GM19193 (cell line): ENCODE results near the gene FHAD1.

Source experiments
- POLR2A ChIP-seq: IDR thresholded peaks from 4 replicates; pipeline ENCODE4 v1.6.1; 2011; ENCODE audit not compliant: insufficient read depth, insufficient read length; ENCODE audit errors: extremely low read depth

The FHAD1 gene

DNA sequence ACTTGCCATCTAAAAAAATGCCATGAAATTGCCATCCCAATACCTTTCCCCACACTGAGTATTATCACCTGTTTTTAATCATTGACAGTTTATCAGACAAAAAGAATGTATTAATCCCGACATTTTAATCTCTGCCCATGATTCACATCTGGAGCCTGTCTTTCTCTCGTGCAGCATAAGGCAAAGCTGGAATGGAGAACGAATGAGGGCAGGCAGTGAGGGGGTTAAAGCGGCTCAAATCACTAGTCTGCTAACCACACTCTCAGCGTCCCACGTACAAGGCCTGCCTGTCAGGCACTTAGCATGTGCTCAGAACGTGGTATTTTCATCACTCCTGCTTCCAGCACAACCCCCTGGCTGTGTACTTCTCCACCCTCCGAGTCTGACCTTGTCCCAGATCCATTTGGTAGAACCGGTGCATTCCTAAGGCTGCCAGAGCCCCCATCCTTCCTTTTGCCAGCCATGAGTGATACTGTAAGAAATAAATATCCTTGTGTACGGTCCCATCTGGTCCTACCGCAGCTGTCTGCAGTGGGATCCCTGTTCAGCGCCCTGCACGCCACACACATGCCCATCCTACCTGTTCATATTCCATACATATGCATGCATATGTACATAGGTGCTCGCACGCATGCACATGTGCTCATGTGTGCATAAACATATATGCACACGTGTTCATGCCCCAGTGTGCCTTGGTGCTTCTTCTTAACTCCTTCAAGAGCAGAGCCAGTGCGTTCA, 34.6 kb upstream of the FHAD1 start:
- no peak for TF ChIP-seq POLR2A

DNA sequence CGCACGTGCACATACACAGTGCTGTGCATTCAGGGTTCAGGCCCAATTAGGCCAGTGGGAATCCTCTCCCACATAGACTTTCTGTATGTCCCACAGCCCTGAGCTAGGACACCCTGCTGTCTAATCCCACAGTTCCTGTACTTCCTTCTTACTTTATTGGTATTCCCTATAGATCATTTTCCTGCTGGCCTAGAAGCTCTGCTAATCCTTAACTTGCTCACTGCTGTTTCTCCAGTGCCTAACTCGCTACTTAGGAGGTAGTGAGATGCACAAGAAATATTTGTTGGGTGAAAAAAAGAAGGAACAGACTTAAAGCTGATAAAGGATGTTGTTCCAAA, 34.1 kb upstream of the FHAD1 start:
- no peak for TF ChIP-seq POLR2A

DNA sequence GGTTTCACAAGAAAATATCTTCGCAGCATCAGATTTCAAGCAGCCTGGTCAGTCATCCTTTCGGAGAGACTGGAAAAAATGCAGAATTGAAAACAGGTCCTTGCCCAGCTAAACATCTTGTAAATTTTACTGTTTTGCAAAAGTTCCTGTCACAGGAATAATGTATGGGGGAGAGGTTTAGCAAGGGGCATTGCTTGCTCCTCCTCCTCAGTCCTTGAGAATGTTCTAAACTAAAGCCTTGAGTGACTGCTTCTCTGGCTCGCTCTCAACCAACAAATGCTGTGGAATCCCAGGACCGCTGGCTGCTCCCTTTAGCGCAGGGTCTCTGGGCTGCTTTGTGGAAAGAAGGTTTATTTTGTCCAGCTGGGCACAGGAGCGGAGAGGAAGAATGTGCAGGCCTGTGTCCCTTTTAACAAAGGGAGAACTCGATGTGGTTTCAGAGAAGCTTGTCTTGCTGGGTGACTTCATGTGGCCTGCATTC, 33.6 kb upstream of the FHAD1 start:
- no peak for TF ChIP-seq POLR2A

DNA sequence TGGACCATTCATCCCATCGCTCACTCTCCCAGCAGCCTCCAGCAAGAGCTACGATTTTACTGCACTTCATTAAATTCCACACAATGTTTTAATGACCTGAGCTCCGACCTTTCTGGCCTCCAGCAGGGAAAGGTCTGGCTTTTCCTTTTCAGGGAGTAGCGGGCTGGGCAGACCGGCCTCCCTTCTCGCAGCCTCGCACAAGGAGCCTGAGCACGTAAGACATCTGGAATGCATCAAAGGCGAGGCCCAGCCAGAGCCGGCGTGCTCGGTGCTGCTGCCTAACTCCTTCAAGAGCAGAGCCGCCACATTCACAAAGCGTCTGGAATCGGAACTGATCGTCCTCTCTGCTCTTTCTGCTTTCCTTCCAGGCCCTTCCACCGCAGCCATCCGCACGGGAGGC, 32.5 kb upstream of the FHAD1 start:
- no peak for TF ChIP-seq POLR2A

DNA sequence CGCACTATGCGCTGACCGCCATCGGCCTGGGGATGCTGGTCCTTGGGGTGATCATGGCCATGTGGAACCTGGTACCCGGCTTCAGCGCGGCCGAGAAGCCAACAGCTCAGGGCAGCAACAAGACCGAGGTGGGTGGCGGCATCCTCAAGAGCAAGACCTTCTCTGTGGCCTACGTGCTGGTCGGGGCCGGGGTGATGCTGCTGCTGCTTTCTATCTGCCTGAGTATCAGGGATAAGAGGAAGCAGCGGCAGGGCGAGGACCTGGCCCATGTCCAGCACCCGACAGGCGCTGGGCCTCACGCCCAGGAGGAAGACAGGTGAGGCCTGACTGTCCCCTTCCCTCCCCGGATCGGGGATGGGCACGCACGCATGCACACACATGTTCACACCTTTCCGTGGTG, 31.9 kb upstream of the FHAD1 start:
- no peak for TF ChIP-seq POLR2A

DNA sequence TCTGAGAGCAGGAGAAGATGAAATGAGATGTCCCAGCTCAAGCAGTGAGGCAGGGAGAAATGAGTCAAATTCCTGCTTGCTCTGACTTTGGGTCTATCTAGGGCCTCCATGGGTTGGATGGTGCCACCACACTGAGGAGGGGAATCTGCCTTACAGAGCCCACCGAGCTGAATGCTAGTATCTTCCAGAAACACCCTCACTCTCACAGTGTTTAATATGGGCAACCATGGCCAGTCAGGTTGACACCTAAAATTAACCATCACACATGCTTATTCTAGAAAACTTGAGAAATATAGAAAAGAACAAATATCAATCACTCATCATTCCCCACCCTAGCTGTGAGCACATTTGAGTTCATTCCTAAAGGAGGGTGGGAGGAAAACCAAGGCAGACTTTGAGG, 29.4 kb upstream of the FHAD1 start:
- TF ChIP-seq POLR2A, result no peak

DNA sequence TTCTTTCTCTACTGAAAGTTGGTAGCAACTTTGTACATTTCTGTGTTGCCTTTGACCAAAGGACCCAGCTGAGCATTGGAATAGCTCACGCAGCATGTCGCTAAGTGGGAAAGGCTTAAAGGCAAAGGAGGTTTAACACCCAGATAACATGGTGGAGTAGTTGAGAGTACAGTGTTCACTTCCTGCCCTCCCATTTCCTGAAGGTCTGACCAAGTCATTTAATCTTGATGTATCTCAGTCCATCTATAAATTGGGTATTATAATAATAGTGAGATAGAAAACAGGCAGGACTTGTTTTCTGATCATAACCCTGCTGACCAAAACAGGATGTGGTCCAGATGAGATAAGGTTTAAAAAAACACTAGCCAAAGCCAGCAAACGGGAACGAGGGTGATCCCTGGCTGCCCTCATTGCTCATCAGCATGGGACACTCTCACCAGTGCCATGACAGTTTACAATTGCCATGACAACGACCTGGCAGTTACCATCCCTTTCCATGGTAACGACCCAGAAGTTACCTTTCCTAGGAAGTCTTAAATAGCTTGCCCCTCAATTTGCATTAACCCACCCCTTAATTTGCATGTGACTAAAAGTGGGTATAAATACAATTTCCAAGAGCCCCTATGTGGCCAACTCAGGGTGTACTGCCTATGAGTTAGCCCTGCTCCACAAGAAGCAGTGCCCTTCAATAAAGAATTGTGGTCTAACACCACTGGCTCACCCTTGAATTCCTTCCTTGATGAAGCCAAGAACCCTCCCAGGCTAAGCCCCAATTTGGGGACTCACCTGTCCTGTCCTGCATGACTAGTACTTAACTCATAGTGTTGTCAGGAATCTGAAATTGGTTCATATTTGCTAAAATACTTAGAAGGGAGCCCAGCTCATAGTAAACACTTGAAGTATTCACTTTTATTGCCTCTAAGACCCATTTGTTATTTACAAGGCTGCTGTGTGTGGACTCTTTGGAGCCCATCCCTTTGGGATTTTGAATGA, 28.4 kb upstream of the FHAD1 start:
- no peak for TF ChIP-seq POLR2A

DNA sequence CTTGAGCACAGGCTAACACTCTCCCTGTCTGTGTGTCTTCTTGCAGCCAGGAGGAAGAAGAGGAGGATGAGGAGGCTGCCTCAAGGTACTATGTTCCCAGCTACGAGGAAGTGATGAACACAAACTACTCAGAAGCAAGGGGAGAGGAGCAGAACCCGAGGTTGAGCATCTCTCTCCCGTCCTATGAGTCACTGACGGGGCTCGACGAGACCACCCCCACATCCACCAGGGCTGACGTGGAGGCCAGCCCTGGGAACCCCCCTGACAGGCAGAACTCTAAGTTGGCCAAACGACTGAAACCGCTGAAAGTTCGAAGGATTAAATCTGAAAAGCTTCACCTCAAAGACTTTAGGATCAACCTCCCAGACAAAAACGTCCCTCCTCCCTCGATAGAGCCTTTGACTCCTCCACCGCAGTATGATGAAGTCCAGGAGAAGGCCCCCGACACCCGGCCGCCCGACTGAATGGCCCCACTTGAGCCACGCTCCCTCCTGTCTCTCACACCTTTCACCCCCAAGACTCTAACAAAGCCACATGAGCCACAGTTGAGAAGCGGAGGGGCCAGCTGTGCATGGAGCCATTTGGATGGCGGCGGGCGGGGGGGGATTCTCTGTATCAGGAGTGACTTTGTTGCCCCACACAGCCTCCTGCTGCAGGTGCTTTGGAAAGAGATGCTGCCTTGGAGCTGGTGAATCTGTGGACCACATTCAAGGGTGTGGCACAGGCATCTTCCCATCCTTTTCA, 27.6 kb upstream of the FHAD1 start:
- no peak for TF ChIP-seq POLR2A

DNA sequence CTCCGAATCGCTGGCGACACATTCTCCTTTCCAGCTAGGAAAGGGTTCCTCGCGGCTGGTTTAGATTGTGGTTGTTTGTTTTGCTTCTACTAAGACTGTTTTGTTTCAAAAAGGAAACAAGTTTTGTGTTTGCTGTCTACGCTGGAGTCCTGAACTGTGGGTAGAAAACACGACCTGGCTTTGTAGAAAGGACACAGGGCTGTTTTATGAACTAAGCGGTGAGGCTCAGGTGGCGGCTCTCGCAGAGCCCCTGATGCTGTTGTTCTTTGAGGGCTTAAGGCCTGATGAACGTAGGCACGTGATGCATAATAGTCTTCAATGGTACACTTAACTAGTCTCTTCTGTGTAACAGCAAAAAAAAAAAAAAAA, 27.0 kb upstream of the FHAD1 start:
- TF ChIP-seq POLR2A, result no peak

DNA sequence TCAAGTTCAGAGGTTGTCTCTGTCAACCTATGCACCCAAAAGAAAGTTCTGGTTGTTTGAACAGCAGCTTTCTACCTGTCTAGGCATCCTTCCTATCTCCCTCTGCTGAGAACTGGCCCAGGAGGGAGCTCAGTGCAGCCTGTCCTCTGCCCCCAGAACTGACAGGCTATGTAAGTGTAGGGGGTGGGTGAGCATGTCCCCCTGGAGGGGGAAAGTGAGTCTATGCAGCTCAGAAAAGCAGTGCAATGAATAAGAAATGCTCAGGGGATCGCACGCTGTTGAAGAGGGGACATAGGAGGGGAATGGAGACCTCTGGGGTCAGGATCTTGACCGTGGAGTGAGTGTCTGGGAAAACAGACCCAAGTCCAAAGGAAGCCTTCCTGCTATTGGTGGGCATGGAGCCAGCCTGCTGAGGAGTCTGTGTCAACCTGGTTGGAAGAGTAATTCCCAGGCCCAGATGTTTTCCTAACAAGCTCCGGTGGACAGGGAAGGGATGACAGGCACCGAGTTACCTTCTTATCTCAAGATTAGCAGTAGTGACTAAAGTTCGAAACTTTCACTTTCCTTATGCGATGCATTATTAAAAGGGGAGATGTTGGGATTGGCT, 26.1 kb upstream of the FHAD1 start:
- no peak for TF ChIP-seq POLR2A

DNA sequence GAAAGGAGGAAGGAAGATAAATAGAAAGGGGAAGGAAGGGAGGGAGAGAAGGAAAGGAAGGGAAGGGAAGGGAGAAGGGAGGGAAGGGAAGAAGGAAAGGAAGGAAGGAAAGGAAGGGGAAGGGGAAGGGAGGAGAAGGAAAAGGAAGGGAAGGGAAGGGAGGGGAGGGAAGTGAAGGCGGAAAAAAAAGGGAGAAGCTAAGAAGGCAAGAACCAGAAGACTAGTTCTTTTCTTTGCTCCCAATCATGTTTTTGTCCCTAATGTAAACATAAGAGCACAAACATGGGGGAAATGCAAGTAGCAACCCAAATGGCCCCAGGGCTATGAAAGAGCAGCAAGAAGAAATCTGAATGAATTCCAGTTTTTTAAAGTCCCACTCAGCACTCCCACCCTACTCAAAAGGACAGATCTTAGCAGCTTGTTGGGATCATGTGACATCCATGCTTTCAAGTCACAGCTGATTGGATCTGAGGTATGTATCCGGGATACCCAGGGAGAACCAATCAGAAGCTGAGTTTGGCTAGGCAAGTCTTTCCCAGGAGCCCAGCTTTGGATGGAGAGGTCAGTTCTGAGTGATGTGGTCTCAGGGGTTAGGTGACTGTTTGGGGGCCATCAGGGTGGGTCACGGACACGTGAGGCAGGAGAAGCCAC, 24.2 kb upstream of the FHAD1 start:
- no peak for TF ChIP-seq POLR2A

DNA sequence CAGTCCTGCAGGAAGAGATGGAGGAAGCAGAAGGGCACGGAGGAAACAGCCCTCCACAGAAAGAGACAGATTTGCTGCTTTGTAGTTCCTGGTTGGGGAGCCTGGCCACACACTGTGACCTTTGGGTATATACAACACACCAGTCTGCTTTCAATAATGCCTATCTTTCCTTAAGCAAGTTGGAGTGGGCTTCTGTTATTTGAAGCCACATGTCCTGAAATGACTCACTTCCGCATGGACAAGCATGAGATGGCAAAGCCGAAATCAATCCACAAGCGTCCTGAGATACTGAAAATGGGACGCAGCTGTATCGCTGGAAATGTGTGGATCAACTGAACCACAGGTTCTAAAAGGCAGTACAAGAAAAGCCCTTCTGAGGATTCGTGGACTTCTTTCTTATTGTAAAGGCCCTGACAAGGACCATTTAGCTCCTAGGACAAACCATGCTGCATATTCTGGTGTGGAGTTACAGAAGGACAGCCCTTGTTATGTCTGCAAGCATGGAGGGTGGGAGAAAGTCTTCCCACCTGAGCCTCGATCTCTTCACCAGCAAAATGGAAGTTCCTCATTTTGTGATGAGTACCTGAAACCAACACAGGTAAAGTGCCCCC, 22.7 kb upstream of the FHAD1 start:
- TF ChIP-seq POLR2A, result no peak

DNA sequence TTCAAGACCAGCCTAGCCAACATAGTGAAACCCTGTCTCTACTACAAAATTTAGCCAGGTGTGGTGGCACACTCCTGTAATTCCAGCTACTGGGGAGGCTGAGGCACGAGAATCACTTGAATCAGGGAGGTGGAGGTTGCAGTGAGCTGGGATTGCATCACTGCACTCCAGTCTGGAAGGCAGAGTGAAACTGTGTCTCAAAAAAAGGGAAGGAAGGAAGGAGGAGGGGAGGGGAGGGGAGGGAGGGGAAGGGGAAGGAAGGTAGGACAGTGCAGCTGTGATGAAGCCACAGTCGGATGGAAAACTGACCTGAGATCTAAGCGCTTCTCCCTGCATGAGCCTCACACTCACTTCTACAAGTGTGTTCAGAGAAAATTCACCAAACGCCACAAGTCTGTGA, 22.0 kb upstream of the FHAD1 start:
- TF ChIP-seq POLR2A, result no peak

DNA sequence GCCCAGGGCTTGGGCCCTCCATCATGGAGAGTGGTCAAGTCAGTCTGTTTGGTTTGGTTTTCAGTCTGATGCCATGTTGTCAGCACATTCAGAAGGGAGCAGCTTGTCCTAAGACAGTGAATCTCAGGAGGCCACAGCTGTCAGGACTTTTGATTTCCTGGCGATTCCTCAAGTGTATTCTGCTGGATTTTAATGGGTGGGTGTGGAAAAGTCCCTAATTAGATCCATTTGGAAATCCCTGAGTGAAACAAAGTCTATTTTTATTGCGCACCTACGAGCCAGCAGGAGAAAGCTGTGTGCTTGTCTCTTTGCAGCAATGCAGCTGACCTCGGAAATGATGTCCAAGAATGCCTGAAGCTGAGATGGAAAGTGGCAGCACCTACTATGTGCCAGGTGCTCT, 21.6 kb upstream of the FHAD1 start:
- TF ChIP-seq POLR2A, result no peak
